ENCODE data around the gene MRPS7. TPM values are rescaled to one million over a fixed set of nuclear protein-coding genes. Genes with fewer than 3 reads are reported as not detected.

Gene MRPS7
- total and polyA plus RNA-seq, 2 of the 8 experiments (the other 6 are each of a cell fraction or from before 2014, with no cell fraction given), result 63.4 to 79.4 TPM

DNA sequence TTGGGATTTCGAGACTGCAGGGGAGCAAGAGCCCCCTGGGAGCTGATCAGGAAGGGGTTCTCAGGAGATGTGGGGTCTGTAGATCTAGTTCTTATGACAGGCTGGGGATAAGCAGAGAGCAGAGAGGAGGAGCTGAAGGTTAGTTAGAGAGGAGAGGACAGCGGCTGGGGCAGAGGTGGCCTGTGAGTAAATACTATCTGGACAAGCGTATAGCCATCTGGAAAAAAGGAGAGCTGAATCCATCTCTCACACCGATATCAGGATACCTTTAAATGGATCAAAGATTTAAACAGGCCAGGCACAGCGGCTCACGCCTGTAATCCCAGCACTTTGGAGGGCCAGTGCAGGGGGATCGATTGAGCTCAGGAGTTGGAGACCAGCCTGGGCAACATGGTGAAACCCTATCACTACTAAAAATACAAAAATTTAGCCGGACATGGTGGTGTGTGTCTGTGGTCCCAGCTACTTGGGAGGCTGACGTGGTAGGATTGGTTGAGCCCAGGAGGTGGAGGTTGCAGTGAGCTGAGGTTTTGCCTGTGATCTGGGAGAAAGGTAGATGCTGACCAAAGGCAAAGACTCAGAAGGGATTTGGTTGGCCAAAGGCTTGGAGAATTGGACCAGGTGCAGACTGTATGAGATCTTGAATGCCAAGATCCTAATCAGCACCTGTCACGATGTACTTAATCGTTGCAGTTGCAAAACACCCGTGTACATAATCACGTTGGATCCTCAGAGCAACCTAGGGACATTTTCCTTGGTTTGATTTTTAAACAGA is 46.5 kb downstream of the MRPS7 start (continued):
- no peak for TF ChIP-seq KDM4A (IDR thresholded peaks at IDR 0.05; ENCODE audit: low read depth, low read length, severe bottlenecking)
- no peak for TF ChIP-seq CHD2 (IDR thresholded peaks at IDR 0.05; ENCODE audit: low read length)
- TF ChIP-seq, protein P1, sequence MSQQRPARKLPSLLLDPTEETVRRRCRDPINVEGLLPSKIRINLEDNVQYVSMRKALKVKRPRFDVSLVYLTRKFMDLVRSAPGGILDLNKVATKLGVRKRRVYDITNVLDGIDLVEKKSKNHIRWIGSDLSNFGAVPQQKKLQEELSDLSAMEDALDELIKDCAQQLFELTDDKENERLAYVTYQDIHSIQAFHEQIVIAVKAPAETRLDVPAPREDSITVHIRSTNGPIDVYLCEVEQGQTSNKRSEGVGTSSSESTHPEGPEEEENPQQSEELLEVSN (IDR thresholded peaks at IDR 0.05), result no peak
- no peak for TF ChIP-seq CHD1 (IDR thresholded peaks at IDR 0.05; ENCODE audit: low read depth, low read length)
- no peak for TF ChIP-seq MAFK (IDR thresholded peaks at IDR 0.05; ENCODE audit: low read depth, low read length)
- no peak for TF ChIP-seq CBX5 (IDR thresholded peaks at IDR 0.05; ENCODE audit: low read depth, low read length)
- no peak for TF ChIP-seq CEBPB (IDR thresholded peaks at IDR 0.05; ENCODE audit: low read depth, low read length)
- TF ChIP-seq SP2 (IDR thresholded peaks at IDR 0.05; ENCODE audit: low read length), result no peak
